GM18502 (cell line): Measurements from ENCODE around the gene FREY1.

ENCODE experiments used
- ATAC-seq: cut with Tn5 transposase; IDR thresholded peaks from one replicate; pipeline ENCODE4 v1.9.1; 2021; ENCODE audit warnings: mild to moderate bottlenecking; ENCODE audit not compliant: unreplicated experiment, poor library complexity

FREY1 gene

GRCh38 chr11:45879803-45880686 is 27.0 kb downstream of the FREY1 start:
- no peak for ATAC-seq

GRCh38 chr11:45877845-45878244 is 29.2 kb downstream of the FREY1 start:
- no peak for ATAC-seq

GRCh38 chr11:45877221-45877620 is 29.9 kb downstream of the FREY1 start:
- ATAC-seq, result no peak

- ATAC-seq, result no peak
These were observed 30.7 kb downstream of the FREY1 start for GRCh38 chr11:45876401-45876800.

GRCh38 chr11:45872651-45873356 is 34.3 kb downstream of the FREY1 start:
- ATAC-seq, result no peak

- no peak for ATAC-seq
These were observed 35.4 kb downstream of the FREY1 start for GRCh38 chr11:45871638-45872037.

GRCh38 chr11:45870706-45871105 is 36.4 kb downstream of the FREY1 start:
- ATAC-seq, result no peak

GRCh38 chr11:45869551-45869950 is 37.5 kb downstream of the FREY1 start:
- no peak for ATAC-seq

GRCh38 chr11:45864041-45864440 is 43.0 kb downstream of the FREY1 start:
- no peak for ATAC-seq

- no peak for ATAC-seq
These were observed 46.1 kb downstream of the FREY1 start for GRCh38 chr11:45860764-45861510.

GRCh38 chr11:45860348-45860747 is 46.7 kb downstream of the FREY1 start:
- no peak for ATAC-seq

- ATAC-seq, result no peak
These were observed 47.4 kb downstream of the FREY1 start for GRCh38 chr11:45859661-45860140.

GRCh38 chr11:45858751-45859398 is 48.2 kb downstream of the FREY1 start:
- no peak for ATAC-seq

- no peak for ATAC-seq
These were observed 49.1 kb downstream of the FREY1 start for GRCh38 chr11:45857961-45858474.
